ENCODE results near the gene SARDH.

- TF ChIP-seq MAX (IDR thresholded peaks at IDR 0.05; ENCODE audit: low read depth, low read length) (no peak), CTCF (IDR thresholded peaks at IDR 0.05; ENCODE audit: low read depth, low read length) (no peak), POLR2A (IDR thresholded peaks at IDR 0.05; ENCODE audit: extremely low read depth, insufficient read length) (no peak), MYC (IDR thresholded peaks at IDR 0.05; ENCODE audit: low read depth, low read length) (no peak)
Measured at GRCh38 chr9:133628766-133629165, 109.4 kb downstream of the SARDH start.

All from NB4 (cell line).